GM18873 (cell line): Measurements from ENCODE around the gene ETNPPL.
"Not testable (repeated sequence)": the region's sequence is repeated elsewhere in the genome, so short reads cannot be mapped to it uniquely, and the experiment has no call there.

Experiments
- ATAC-seq: cut with Tn5 transposase; IDR thresholded peaks from one replicate; pipeline ENCODE4 v1.9.1; 2021; ENCODE audit warnings: mild to moderate bottlenecking, moderate library complexity, moderate number of reproducible peaks; ENCODE audit not compliant: unreplicated experiment, low FRiP score

Gene ETNPPL

DNA sequence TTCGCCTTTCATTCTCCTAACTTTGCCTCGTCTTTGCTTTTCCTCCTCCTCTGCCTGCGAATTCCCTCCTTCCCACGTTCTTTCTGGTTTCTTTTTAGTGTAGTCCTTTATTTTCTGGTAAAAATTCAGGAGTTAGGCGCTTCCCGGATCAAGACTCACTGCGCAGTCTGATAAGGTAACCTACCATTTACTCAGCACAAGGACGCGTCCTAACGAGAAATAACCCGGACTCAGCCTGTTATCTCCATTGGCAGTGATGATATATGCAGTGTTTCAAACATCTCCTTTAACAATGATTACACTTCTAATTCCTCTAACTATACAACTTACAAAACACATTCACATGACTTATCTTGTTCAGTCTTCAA, 357 bp upstream of the ETNPPL start:
- no peak for ATAC-seq

DNA sequence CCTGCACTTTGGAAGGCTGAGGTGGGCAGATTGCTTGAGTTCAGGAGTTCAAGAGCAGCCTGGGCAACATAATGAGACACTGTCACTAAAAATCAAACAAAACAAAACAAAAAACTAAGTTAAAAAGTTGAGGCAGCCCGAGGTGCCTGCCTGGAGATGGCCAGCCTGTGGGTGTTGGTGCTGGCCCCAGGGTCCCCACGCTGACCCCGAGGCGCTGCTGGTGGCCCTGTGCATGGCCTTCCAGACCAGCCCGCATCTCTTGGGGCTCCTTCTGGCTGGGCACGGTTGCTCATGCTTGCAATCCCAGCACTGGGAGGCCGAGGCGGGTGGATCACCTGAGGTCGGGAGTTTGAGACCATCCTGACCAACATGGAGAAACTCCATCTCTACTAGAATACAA, 4.4 kb downstream of the ETNPPL start:
- no peak for ATAC-seq

DNA sequence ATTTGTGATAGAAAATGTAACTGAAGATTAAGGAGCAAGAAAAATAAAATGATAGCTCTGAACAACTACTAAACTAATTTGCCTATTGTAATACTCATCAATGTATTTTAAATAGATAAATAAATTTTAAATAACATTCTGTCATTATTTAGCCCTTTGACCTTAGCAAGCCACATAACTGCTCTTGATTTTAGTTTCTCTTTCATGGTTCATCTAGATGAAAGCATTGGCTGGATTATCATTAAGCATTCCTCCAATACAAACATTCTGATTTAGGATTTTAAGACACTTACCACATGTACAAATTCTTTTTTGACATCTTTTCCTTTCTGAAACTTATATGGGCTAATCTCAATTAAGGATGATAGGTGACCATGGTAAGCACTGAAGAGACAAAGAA, 8.5 kb downstream of the ETNPPL start:
- ATAC-seq = no peak

DNA sequence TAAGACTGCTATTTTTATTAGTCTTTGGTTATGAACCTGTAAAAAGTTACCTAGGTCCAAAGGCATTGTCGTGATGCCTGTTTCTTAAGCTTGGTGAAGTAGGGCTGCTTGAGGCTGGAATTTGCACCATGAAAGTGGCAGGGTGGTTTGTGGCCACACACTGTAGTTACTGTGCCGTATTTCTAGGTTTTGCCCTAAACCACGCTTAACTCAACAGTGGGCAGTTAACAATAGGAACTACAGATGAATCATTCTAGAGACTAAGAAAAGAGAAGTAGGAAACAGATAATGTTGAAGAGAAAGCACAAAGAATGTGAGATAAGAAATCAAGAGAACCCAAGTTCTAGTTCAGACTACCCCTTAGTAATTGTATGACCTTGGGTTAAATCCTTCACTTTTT, 11.5 kb downstream of the ETNPPL start:
- ATAC-seq = no peak

DNA sequence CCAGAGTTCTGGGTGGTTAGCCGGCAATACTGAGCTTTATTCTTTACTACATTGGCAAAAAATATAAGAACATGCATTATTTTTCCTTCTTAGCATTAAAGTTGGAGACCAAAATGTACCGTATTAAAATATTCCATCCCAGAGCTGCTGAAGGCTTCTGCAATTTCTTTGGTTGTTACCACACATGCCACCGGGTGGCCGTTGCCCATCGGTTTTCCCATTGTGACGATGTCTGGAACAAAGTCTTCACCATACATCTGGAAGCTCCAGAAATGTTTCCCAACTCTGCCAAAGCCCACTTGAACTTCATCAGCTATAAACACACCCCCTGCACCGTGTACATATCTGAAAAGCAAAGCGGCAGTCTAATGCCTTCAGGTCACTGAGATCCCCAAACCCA, 13.7 kb downstream of the ETNPPL start:
- ATAC-seq = no peak

DNA sequence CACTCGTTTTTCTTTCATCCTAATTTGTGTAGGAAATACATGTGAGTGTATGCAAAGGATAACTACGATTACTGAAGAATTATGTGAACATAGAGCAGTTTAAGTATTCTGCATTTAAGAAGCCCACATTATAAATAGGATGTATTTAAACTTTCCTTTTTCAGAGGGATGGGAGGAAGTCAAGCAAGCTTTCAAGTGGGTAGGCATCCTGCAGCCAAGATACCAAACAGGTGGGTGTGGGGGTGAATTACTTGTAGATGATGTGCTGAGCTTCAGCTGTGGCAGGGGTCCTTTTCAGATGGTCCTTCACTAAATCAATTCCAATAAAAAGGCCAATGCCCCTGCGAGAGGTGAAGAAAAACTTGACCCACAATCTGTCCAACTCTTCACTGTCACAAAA, 16.3 kb downstream of the ETNPPL start:
- no peak for ATAC-seq

DNA sequence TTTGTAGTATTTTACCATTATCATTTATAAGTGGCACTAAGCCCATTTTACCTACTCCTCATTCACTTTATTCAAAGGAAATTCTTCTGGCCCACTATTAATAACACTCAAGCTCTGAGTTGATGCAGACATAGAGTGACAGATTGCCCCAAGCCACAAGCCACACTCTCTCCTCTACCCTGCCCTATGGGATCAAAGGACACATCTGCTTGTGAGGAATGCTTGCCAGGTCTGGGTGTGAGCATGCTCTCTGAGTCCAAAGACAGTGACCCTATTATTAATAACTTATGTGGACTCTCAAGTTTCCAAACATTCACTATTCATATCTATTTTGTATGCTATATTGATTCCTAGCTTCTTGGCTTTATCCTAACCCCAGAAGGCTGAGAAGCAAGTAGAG, 18.5 kb downstream of the ETNPPL start:
- no peak for ATAC-seq

DNA sequence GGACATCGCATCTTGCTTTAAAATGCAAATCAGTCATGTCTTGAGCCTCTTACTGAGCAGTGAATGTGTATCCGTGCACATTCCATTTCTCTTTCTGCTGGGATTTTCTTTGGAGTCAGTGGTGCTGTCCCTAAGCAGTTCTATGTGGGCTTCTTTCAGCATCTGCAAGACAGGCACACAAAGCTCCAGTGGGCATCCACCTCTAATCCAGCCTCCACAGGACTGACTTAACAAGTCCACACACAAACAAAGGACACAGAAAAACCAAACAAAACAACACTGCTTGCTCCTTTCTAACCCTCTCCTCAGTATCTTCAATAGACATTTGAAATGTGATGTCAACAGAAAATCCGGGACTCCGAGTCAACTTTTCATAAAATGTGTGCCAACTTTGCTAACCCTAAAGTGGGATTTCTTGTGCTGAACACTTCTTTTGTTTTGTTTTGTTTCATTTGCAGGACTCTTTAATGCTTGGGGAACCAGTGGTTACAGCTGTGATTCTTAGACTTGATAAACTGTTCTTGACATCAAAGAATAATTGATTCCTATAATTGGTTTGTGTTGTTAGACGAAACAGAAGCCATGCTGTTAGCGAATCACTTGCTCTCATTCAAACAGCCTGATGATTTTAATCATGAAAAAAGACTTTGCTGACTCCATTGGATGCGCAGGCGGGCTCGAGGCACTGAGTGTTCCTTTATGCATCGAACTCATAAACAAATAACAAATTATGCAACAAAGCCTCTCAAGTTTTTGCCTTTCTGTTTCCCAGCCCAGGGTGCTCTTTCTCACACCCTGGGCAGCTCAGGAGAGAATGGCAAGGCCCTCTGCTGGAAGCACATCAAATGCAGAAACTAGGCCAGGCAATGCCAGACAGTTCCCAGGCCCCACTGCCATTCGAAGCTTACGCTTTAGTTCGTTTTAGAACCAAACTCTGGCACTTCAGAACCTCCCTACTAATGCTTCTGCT, 20.1 kb downstream of the ETNPPL start:
- ATAC-seq = no peak

DNA sequence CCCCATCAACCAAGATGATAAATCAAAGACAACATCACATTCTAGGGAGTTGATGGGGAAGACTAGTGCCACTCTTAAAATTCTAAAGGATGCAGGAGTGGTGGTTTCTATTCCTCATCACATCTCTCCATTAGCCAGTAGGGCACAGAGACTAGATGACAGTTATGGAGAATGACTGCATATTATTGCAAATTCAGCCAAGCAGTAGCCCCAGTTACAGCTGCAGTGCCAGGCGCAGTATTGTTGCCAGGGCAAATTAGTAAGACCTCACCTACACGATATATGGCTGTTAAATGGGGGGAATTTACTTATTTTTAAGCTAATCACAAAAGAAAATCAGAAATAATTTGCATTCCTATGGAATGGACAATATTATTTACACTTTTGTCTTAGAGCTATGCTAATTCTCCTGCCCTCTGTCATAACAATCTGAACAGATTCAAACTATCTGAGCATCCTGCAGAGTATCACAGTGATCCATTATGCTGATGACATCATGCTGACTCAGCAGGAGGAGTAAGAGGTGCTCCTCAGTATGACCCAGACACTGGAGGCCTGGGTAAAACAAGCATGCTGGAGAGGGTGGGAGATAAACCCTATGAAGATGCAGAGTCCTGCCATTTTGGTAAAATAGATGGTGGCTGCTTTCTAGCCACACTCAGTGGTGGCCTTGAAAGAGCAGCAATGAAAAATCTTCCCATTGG, 24.7 kb downstream of the ETNPPL start:
- no peak for ATAC-seq

DNA sequence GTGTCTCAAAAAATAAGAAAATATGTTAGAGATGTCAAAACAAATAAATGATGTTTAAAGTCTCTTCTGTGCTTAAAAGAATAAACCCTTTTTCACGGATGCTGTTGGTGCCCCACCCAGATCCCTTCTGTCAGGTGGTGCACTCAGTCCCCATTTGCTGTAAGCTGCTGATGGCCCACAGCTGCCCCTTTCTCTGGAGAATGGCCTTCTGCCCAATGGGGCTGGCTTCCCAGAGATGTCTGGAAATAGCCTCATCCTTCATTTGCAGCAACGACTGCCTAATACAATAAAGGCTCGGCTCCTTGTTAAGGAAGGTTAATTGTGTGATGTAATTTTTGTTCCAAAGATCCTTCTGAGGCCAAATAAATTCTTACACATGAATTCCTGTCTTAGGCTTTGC, 31.8 kb downstream of the ETNPPL start:
- no peak for ATAC-seq

DNA sequence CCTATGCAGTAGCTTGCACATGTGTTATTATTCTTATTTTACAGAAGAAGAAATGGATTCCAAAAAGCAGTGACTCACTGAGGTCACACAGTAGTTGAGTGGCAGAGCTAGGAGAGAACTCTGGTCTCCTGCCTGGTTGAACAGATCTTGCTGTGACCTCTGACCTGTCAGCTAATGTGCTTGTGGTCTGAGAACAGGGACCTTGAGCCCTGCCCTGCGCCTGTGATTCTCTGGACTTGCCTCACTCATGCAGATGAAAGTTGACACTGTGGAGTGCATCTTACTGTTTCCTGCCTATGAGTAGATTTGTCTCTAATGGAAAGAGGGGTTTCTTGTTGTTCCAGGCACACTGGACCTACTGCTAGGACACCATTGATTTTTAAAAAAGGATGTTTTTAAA, 32.3 kb downstream of the ETNPPL start:
- ATAC-seq = no peak

DNA sequence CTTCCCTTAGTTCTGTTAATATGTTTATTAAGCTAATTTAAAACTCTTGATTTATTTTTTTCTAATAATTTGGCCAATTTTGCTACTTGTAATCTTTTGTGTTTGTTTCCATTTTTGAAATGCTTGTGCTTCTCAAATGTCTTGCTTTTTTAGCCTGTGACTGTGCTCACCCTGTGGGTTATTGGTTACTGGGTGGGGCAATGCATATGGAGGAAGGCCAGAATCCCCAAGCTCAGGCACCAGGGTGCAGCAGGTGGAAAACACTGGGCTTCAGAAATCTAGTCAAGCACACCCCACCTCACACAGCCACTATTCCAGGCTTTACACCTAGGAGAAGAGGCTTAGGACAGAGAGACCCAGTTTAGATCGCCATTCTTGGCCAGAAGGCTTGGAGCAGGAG, 33.1 kb downstream of the ETNPPL start:
- no peak for ATAC-seq

DNA sequence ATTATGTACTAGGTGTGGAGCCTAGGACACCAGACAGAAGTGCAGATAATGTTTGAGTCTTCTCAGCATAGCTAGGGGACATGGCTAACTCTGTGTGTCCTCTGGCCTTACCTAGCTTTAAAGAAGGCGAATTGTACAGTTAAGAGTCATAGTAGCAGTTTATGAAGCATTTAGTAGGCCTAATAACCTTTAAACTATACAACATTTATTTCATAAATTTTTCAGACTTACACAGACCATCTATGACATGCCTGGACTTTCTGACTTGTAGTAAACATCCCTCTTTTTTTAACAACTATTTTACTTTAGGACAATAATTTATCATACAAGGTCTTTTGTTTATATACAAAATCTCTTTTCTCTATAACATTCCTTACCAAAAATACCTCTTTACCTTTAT, 37.4 kb downstream of the ETNPPL start:
- no peak for ATAC-seq

DNA sequence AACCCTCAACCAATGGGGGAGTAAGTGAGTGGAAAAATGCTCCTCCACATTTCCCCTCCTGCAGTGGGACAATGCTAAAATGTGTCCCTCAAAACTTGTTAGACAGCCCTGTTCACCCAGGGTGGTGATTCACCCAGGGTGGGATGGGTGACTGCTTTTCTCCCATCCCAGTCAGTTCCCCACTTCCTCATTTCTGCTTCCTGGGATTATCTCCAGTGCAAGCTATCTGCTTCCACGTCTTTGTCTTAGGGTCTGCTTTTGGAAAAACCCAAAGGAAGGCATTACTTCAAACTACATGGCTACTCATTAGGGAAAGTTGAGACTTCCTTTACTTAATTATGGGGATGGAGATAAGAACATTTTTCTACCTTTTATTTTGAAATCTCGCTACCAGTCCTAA, 45.5 kb downstream of the ETNPPL start:
- no peak for ATAC-seq

DNA sequence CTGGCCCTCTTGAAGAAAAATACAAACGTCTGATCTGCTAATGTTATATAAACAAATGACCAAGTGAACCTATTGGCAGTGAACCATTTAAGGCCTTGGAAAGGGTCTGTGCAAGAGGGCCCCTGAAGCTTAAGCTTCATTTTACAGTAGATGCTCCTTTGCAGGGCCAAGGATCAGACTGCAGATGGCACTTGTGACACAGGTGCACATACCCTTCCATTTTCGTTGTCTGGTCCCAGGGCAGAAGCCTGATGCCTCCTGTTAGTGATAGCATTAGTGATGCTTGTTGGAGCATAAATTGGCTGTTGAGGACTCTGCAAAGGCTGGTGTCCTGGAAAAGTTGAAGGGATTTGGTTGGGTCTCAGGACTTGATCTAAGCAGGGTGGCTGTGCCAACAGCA, 46.5 kb downstream of the ETNPPL start:
- ATAC-seq = no peak

DNA sequence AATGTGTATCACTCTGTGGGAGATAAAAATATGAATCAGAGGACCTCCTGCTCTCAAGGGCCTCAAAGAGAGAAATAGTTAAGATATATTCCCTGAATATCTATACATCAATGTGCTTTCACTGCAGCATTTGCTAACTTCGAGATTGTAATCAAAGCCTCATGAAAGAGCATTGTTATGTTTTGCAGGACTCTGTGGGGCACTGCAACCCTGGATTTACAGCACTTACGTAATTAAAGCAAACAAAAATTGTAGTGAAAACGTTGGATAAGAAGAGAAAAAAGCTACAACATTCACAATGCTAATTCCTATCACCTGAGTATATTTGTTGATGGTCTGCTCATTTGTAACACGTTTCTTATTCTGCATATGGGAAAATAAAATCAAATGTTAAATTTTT, 48.0 kb downstream of the ETNPPL start:
- no peak for ATAC-seq

DNA sequence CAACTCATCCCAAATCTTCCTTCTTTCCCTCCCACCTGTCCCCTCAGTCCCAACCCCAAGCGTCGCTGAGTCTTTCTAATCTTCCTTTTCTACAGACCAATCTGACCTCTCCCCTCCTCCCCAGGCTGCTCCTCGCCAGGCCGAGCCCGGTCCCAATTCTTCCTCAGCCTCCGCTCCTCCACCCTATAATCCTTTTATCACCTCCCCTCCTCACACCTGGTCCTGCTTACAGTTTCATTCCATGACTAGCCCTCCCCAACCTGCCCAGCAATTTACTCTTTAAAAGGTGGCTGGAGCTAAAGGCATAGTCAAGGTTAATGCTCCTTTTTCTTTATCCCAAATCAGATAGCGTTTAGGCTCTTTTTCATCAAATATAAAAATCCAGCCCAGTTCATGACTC, 52.3 kb downstream of the ETNPPL start:
- not testable (repeated sequence) for ATAC-seq

DNA sequence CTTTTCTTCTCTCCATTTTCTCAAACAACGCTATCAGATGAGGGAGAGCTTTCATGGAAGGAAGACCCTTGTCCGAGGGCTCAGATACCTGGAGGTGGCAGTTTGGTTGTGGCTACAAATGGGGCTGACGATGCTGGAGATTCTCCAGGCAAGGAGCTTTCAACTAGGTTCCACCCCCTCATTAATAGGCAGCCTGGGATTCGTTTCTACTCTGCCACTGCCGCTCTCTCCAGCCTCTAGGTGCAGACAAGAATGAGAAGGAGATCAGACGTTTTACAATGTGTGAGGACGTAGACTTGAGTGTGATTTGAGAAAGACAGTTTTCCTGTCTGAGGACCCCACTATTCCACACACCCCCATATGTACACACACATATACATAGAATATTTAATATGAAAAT, 53.1 kb downstream of the ETNPPL start:
- no peak for ATAC-seq

DNA sequence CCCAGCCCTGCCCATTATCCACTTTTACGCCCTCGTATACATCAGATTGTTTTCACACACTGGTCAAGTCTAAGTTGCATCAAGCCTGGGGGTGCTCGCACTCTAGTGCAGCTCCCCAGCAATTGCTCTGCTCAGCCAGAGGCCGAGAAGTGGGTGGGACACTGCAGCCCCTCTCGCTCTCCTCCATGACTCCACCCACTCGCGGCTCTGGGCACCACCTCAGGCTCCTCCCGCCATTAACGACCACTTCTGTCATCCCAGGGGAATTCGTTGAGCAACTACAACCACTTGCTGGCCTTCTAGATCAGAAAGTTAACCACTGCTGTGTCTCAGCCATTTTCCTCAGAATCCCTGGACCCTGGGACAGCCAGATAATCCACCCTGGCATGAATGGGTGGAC, 53.6 kb downstream of the ETNPPL start:
- no peak for ATAC-seq

DNA sequence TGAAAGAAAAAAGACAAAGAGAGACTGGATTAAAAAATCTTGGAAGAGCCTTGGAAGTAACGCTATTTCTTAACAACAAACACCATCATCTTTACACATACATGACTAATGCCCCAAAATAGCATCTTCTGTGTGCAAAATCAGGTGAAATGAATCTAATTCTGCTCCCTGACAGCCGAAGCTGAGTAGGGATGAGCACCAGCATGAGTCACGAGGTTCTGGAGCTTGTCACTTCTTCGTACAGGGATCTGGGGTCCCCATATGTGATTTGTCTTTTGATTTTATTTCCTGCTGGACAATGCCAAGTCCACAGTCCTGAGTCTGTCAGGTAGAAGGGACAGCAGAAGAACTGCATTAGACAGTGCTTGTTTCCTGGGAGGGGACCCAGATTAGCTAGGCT, 56.6 kb downstream of the ETNPPL start:
- ATAC-seq = no peak

DNA sequence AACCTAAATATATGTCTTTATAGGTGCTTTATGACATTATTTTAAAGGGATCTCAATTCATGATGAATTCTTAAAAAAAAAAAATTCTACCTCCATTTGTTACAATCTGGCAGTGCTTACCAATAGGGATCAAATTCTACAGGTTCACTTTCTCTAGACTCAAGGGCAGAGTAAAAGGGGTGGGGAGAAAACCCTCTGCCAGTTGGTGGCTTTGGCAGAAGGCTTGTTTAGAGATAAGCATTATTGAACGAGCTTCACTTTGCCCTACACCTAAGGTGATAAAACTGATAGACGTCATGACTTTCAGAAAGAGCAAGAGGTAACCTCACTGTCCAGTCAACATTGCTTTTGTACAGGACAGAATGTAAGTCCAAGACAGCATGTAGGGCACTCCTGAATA, 58.9 kb downstream of the ETNPPL start:
- ATAC-seq = no peak

DNA sequence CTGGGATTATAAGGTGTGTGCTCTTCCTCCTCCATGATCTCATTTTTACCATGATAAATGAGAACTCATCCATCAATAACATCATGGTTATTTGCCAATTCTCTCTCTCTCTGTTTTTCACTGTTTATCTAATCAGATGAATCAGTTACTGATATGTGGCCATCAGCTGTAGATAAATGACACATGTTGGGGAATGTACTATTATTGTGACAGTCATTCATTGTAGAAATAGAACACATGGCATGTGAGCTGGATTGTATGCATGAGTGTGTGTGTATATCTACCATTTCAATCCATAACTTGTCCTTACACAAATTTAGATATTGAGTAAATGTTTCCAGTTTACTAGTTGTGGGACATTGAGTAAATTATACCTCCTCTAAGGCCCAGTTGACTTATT, 59.5 kb downstream of the ETNPPL start:
- ATAC-seq = no peak
